ENCODE measurements around the gene FAM83E. TPM values are rescaled to one million over a fixed set of nuclear protein-coding genes. Genes with fewer than 3 reads are reported as not detected.
A peak's percentile ranks its signal among the peaks of the same experiment; 100 is the strongest.

The FAM83E gene
- total RNA-seq, 2 experiments from 2014 or later, result 3.8 to 4.7 TPM

DNA sequence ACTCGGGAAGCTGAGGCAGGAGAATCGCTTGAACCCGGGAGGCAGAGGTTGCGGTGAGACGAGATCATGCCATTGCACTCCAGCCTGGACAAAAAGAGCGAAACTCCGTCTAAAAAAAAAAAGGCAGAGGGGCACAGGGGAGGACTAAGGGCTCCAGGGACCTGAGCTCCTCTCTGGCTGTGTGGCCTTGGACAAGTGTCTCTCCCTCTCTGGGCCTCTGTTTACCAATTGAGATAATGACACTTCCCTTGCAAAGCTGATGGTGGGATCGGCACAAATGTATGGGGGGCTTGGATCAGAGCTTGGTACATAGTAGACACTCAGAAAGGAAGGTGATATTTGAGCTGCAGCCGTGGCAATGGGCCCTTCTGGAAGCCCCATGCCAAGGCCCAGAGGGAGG, 19.7 kb downstream of the FAM83E start:
- DNase-seq (no peak), ATAC-seq (no peak)
- Mint-ChIP-seq H3K27ac (no peak overlapping the region), H3K4me1 (ENCODE audit: low read depth) (no peaks in the 10 kb centered on the region), H3K9me3 (no peaks in the 10 kb centered on the region), H3K4me3 (peak overlapping the region; percentile 71), H3K36me3 (ENCODE audit: low read depth) (no peaks in the 10 kb centered on the region), H3K27me3 (no peaks in the 10 kb centered on the region)
- TF ChIP-seq, protein P1, sequence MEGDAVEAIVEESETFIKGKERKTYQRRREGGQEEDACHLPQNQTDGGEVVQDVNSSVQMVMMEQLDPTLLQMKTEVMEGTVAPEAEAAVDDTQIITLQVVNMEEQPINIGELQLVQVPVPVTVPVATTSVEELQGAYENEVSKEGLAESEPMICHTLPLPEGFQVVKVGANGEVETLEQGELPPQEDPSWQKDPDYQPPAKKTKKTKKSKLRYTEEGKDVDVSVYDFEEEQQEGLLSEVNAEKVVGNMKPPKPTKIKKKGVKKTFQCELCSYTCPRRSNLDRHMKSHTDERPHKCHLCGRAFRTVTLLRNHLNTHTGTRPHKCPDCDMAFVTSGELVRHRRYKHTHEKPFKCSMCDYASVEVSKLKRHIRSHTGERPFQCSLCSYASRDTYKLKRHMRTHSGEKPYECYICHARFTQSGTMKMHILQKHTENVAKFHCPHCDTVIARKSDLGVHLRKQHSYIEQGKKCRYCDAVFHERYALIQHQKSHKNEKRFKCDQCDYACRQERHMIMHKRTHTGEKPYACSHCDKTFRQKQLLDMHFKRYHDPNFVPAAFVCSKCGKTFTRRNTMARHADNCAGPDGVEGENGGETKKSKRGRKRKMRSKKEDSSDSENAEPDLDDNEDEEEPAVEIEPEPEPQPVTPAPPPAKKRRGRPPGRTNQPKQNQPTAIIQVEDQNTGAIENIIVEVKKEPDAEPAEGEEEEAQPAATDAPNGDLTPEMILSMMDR (IDR thresholded peaks at IDR 0.05), result no peak
- ChIA-PET POLR2A (interaction anchor here (2.4 kb wide), 1 partner anchor 21 kb away, joined by 11 read pairs; no protein-coding TSS in a partner anchor), CTCF (interaction anchor here (1.1 to 3.4 kb wide), 4 partner anchors 11 to 105 kb away, joined by 3 to 13 read pairs (median 10); no protein-coding TSS in a partner anchor)
- intact Hi-C loops (cut with micrococcal nuclease), result no loop called here

DNA sequence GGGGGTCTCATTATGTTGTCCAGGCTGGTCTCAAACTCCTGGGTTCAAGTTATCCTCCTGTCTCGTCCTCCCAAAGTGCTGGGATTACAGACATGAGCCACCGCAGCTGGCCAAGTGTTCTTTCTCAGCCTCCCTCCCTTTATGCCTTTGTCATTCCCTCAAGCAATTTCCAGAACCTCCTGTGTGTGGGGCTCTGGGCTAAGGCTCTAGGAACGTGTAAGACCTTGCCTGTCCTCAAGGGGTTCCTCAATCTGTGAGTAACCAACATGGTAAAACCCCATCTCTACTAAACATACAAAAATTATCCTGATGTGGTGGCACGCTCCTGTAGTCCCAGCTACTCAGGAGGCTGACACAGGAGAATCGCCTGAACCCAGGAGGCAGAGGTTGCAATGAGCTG, 23.9 kb downstream of the FAM83E start:
- intact Hi-C loops (cut with micrococcal nuclease), result no loop called here
- DNase-seq (no peak), ATAC-seq (no peak)
- Mint-ChIP-seq H3K27ac (no peak overlapping the region), H3K27me3 (no peaks in the 10 kb centered on the region), H3K36me3 (ENCODE audit: low read depth) (no peaks in the 10 kb centered on the region), H3K4me3 (no peak overlapping the region), H3K4me1 (ENCODE audit: low read depth) (peaks cover 10% of the 10 kb centered on the region), H3K9me3 (no peaks in the 10 kb centered on the region)
- POLR2A ChIA-PET, result interaction anchor here (1.6 kb wide), 1 partner anchor 83 kb away, joined by 3 read pairs; no protein-coding TSS in a partner anchor
- TF ChIP-seq, protein P1 (IDR thresholded peaks at IDR 0.05), result no peak
- CTCF ChIA-PET, result interaction anchor here (1.1 to 6.4 kb wide), 3 partner anchors 18 to 257 kb away, joined by 4 to 44 read pairs (median 5); no protein-coding TSS in a partner anchor

DNA sequence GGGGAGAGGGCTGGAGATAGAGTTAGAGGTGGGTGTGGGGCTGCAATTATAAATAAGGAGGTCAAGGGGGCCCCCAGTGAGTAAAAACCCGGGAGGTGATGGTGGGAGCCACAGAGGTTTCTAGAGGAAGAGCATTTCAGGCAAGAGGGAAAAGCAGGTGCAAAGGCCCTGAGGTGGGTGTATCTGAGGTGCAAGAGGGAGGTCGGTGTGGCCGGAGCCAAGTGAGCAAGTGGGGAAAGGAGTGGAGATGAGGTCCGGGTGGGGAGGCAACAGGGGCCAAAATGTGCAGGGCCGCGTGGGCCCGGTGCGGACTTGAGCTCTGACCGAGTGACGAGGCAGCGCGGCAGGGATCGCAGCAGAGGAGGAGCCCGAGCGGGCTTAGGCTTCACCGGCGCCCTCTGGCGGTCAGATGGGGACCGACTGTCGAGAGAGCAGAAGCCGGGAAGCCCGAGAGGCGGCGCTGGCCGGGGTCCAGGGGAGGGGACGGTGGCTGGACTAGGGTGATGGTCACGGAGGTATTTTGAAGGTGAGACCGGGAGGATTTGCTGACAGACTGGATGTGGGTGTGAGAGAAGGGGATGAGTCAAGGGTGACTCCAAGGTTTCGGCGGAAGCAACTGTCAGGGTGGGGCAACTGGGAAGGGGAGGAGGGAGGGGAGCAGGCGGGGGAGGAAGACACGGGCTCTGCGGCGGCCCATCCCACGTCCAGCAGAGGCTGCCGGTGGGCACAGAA, 26.0 kb downstream of the FAM83E start:
- H3K4me1 Mint-ChIP-seq (ENCODE audit: low read depth), result peaks cover 15% of the 10 kb centered on the region
- no peaks in the 10 kb centered on the region for H3K9me3 Mint-ChIP-seq
- H3K4me3 Mint-ChIP-seq, result peak overlapping the region; percentile 38
- TF ChIP-seq, protein P1 (IDR thresholded peaks at IDR 0.05), result peak; percentile 88
- CTCF ChIA-PET, result interaction anchor here (0.6 to 6.4 kb wide), 22 partner anchors 9 to 302 kb away, joined by 3 to 44 read pairs (median 4); no protein-coding TSS in a partner anchor
- H3K27me3 Mint-ChIP-seq, result no peaks in the 10 kb centered on the region
- intact Hi-C loops (cut with micrococcal nuclease), result no loop called here
- peak; percentile 87 for ATAC-seq
- POLR2A ChIA-PET, result interaction anchor here (0.6 to 1.5 kb wide), 5 partner anchors 25 to 129 kb away, joined by 3 to 6 read pairs (median 3); partner anchors contain the start of genes RPL18 and SPHK2
- DNase-seq, result peak; percentile 94
- H3K36me3 Mint-ChIP-seq (ENCODE audit: low read depth), result peaks cover 2% of the 10 kb centered on the region
- peak overlapping the region; percentile 36 for H3K27ac Mint-ChIP-seq

DNA sequence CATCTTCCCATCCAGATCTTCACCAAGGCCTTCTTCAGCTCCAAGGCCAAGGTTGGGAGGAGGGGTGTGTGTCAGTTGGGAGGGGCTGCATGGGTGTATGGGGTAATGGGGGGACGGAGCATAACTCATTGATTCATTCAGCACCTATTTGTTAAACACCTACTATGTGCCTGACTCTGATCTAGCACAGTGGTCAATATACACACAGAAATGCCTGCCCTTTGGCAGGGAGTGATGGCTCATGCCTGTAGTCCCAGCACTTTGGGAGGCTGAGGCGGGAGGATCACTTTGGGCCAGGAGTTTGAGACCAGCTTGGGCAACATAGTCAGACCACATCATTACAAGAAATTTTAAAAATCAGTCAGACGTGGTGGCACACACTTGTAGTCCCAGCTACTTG, 27.5 kb downstream of the FAM83E start:
- ATAC-seq, result no peak
- POLR2A ChIA-PET, result no interaction called here
- H3K27ac Mint-ChIP-seq, result no peak overlapping the region
- H3K4me1 Mint-ChIP-seq (ENCODE audit: low read depth), result peaks cover 15% of the 10 kb centered on the region
- no peak for DNase-seq
- peaks cover 2% of the 10 kb centered on the region for H3K36me3 Mint-ChIP-seq (ENCODE audit: low read depth)
- CTCF ChIA-PET, result interaction anchor here (2.8 to 6.4 kb wide), 2 partner anchors 21 to 97 kb away, joined by 15 to 44 read pairs; no protein-coding TSS in a partner anchor
- TF ChIP-seq, protein P1 (IDR thresholded peaks at IDR 0.05), result no peak
- no peaks in the 10 kb centered on the region for H3K9me3 Mint-ChIP-seq
- no peak overlapping the region for H3K4me3 Mint-ChIP-seq
- no peaks in the 10 kb centered on the region for H3K27me3 Mint-ChIP-seq
- intact Hi-C loops (cut with micrococcal nuclease), result no loop called here

DNA sequence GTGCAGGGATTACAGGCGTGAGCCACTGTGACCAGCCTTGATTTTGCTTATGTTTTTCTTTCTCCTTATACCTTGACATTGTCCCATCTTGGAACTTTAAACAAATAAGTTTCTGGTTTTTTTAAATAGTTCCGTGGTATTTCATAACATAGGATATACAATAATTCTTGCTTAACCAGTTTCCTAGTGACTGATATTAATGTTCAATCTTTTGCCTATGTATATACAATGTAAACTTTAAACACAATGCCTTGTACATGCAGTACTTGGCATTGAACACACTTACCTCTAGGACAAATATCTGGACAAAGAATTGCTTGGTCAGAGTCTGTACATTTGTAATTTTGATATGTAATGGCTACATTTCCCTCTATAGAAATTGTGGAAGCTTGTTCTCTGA, 32.7 kb downstream of the FAM83E start:
- no peaks in the 10 kb centered on the region for H3K9me3 Mint-ChIP-seq
- peaks cover 2% of the 10 kb centered on the region for H3K36me3 Mint-ChIP-seq (ENCODE audit: low read depth)
- DNase-seq (no peak), ATAC-seq (no peak)
- no peaks in the 10 kb centered on the region for H3K27me3 Mint-ChIP-seq
- H3K27ac Mint-ChIP-seq, result no peak overlapping the region
- POLR2A ChIA-PET, result no interaction called here
- TF ChIP-seq, protein P1 (IDR thresholded peaks at IDR 0.05), result no peak
- intact Hi-C loops (cut with micrococcal nuclease), result no loop called here
- H3K4me1 Mint-ChIP-seq (ENCODE audit: low read depth), result peaks cover 5% of the 10 kb centered on the region
- no peak overlapping the region for H3K4me3 Mint-ChIP-seq
- CTCF ChIA-PET, result interaction anchor here (1.2 to 3.4 kb wide), 3 partner anchors 76 to 268 kb away, joined by 4 to 61 read pairs (median 60); no protein-coding TSS in a partner anchor

Data from activated CD8-positive, alpha-beta T cell treated with anti-CD3 and anti-CD28 coated beads for 36 hours (primary cell).